SK-N-SH treated with all-trans-retinoic acid at 6 μM for 48 hours (cell line): ENCODE data around the gene PIEZO1.

Experiments used
- ATAC-seq: fragments of 200-7000 bp; cut with Tn5 transposase; 3 replicates; pipeline ENCODE4 v1.9.1; 2020; ENCODE audit warnings: mild to moderate bottlenecking, moderate library complexity
- ARNTL ChIP-seq: fragments of 450-650 bp; formaldehyde crosslinking; IDR thresholded peaks from 2 replicates; pipeline ENCODE4 v1.5.0; 2020; ENCODE audit warnings: low read depth, mild to moderate bottlenecking, moderate library complexity, borderline replicate concordance
- BACH2 ChIP-seq: fragments of 250-450 bp; sonication (Bioruptor Pico); IDR thresholded peaks from 2 replicates; pipeline ENCODE4 v1.9.0; 2021; ENCODE audit warnings: mild to moderate bottlenecking, borderline replicate concordance
- CSDC2 ChIP-seq: fragments of 250-450 bp; sonication (Bioruptor Pico); IDR thresholded peaks from 2 replicates; pipeline ENCODE4 v1.5.0; 2020; ENCODE audit warnings: mild to moderate bottlenecking, moderate library complexity
- CSRNP3 ChIP-seq: fragments of 250-450 bp; sonication (Bioruptor Pico); IDR thresholded peaks from 2 replicates; pipeline ENCODE4 v1.5.1; 2021; ENCODE audit warnings: mild to moderate bottlenecking, moderate library complexity
- ESRRG ChIP-seq: fragments of 250-450 bp; sonication (Bioruptor Pico); IDR thresholded peaks from 2 replicates; pipeline ENCODE4 v1.6.1; 2021; ENCODE audit warnings: mild to moderate bottlenecking
- GLIS3 ChIP-seq: fragments of 250-450 bp; sonication (Bioruptor Pico); IDR thresholded peaks from 2 replicates; pipeline ENCODE4 v1.5.0; 2020; ENCODE audit warnings: mild to moderate bottlenecking, moderate library complexity
- ISL1 ChIP-seq: fragments of 250-450 bp; sonication (Bioruptor Pico); IDR thresholded peaks from 2 replicates; pipeline ENCODE4 v2.1.2; 2022; ENCODE audit warnings: mild to moderate bottlenecking, moderate library complexity
- RARB ChIP-seq: fragments of 250-450 bp; sonication (Bioruptor Pico); IDR thresholded peaks from 2 replicates; pipeline ENCODE4 v1.8.0; 2021; ENCODE audit warnings: mild to moderate bottlenecking, moderate library complexity
- SNAI2 ChIP-seq: fragments of 250-450 bp; sonication (Bioruptor Pico); IDR thresholded peaks from 2 replicates; pipeline ENCODE4 v1.5.0; 2020; ENCODE audit warnings: mild to moderate bottlenecking, moderate library complexity
- TOX ChIP-seq: fragments of 250-450 bp; sonication (Bioruptor Pico); IDR thresholded peaks from 2 replicates; pipeline ENCODE4 v1.8.0; 2021; ENCODE audit warnings: mild to moderate bottlenecking, moderate library complexity, borderline replicate concordance
- ZC3H10 ChIP-seq: fragments of 250-450 bp; sonication (Bioruptor Pico); IDR thresholded peaks from 2 replicates; pipeline ENCODE4 v1.5.1; 2021; ENCODE audit warnings: mild to moderate bottlenecking, moderate library complexity
- ZFP3 ChIP-seq: fragments of 250-450 bp; sonication (Bioruptor Pico); IDR thresholded peaks from 2 replicates; pipeline ENCODE4 v1.5.0; 2020; ENCODE audit warnings: mild to moderate bottlenecking, moderate library complexity
- ZFP30 ChIP-seq: fragments of 450-650 bp; formaldehyde crosslinking; IDR thresholded peaks from 2 replicates; pipeline ENCODE4 v1.5.0; 2022; ENCODE audit warnings: mild to moderate bottlenecking, moderate library complexity
- ZNF565 ChIP-seq: fragments of 450-650 bp; formaldehyde crosslinking; conservative IDR thresholded peaks from 2 replicates; pipeline ENCODE4 v1.5.0; 2020; ENCODE audit warnings: low read depth, mild to moderate bottlenecking, moderate library complexity
- ZNF70 ChIP-seq: fragments of 450-650 bp; formaldehyde crosslinking; IDR thresholded peaks from 2 replicates; pipeline ENCODE4 v1.5.0; 2020; ENCODE audit warnings: mild to moderate bottlenecking, moderate library complexity
- TF ChIP-seq, protein P1 (sequence below): fragments of 250-450 bp; sonication (Bioruptor Pico); IDR thresholded peaks from 2 replicates; pipeline ENCODE4 v1.5.0; 2020; ENCODE audit warnings: mild to moderate bottlenecking, moderate library complexity
- TF ChIP-seq, protein P2 (sequence below): fragments of 250-450 bp; sonication (Bioruptor Pico); IDR thresholded peaks from 2 replicates; pipeline ENCODE4 v1.5.1; 2020; ENCODE audit warnings: low read depth, mild to moderate bottlenecking, moderate library complexity
- TF ChIP-seq, protein P3 (sequence below): fragments of 250-450 bp; sonication (Bioruptor Pico); IDR thresholded peaks from 2 replicates; pipeline ENCODE4 v1.8.0; 2020; ENCODE audit warnings: mild to moderate bottlenecking, moderate library complexity, borderline replicate concordance
- TF ChIP-seq, protein P4 (sequence below): fragments of 250-450 bp; sonication (Bioruptor Pico); IDR thresholded peaks from 2 replicates; pipeline ENCODE4 v1.8.0; 2021; ENCODE audit warnings: low read depth, mild to moderate bottlenecking, moderate library complexity, borderline replicate concordance

PIEZO1 gene

DNA sequence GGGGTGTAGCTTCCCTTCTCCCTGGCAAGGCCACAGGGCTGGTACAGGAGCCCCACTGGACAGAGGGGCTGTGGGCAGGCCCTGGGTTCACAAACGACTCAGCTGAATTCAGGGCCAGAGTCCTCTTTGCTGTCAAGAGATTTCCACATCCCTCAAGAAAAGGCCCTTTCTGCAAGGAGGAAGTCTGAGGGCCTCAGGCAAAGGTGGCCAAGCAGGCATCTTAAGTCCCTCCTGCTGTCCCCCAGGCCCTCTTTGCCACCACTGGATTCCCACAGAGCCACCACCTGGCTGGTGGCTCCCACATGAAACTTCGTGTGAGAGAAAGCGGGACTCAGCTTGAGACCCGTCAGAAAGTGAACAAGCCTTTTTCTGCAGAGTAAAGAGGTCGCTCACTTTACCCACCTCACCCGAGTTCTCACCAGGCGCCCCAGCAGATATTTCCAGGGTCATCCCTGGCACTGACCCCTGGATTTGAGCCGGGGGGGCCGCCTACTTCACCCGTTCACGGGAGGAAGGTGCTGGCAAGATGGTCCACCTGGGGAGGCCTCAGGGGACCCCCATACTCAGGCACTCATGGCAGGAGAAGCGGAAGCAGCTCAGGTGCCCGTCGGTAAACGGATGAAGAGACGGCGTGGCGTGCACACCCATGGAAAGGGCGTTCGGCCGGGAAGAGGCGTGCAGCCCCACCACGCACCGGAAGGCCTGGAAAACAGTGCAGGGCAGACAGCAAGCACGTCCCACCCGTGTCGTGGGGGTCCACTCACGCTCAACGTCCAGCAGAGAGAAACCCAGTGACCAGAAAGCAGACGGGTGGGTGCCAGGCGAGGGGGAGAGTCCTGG is 82.4 kb downstream of the PIEZO1 start:
- no peak for ATAC-seq
- TF ChIP-seq ZNF565 (no peak), ISL1 (CRISPR knock-in tag) (no peak), ZC3H10 (CRISPR knock-in tag) (no peak), GLIS3 (CRISPR knock-in tag) (no peak), CSDC2 (CRISPR knock-in tag) (no peak), ESRRG (CRISPR knock-in tag) (no peak), ZFP3 (CRISPR knock-in tag) (no peak), CSRNP3 (CRISPR knock-in tag) (no peak), ARNTL (CRISPR knock-in tag) (no peak), ZNF70 (no peak), SNAI2 (CRISPR knock-in tag) (no peak), ZFP30 (CRISPR knock-in tag) (no peak)
- TF ChIP-seq, protein P1, sequence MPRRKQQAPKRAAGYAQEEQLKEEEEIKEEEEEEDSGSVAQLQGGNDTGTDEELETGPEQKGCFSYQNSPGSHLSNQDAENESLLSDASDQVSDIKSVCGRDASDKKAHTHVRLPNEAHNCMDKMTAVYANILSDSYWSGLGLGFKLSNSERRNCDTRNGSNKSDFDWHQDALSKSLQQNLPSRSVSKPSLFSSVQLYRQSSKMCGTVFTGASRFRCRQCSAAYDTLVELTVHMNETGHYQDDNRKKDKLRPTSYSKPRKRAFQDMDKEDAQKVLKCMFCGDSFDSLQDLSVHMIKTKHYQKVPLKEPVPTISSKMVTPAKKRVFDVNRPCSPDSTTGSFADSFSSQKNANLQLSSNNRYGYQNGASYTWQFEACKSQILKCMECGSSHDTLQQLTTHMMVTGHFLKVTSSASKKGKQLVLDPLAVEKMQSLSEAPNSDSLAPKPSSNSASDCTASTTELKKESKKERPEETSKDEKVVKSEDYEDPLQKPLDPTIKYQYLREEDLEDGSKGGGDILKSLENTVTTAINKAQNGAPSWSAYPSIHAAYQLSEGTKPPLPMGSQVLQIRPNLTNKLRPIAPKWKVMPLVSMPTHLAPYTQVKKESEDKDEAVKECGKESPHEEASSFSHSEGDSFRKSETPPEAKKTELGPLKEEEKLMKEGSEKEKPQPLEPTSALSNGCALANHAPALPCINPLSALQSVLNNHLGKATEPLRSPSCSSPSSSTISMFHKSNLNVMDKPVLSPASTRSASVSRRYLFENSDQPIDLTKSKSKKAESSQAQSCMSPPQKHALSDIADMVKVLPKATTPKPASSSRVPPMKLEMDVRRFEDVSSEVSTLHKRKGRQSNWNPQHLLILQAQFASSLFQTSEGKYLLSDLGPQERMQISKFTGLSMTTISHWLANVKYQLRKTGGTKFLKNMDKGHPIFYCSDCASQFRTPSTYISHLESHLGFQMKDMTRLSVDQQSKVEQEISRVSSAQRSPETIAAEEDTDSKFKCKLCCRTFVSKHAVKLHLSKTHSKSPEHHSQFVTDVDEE: no peak
- TF ChIP-seq, protein P2, sequence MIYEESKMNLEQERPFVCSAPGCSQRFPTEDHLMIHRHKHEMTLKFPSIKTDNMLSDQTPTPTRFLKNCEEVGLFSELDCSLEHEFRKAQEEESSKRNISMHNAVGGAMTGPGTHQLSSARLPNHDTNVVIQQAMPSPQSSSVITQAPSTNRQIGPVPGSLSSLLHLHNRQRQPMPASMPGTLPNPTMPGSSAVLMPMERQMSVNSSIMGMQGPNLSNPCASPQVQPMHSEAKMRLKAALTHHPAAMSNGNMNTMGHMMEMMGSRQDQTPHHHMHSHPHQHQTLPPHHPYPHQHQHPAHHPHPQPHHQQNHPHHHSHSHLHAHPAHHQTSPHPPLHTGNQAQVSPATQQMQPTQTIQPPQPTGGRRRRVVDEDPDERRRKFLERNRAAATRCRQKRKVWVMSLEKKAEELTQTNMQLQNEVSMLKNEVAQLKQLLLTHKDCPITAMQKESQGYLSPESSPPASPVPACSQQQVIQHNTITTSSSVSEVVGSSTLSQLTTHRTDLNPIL: no peak
- TF ChIP-seq, protein P3, sequence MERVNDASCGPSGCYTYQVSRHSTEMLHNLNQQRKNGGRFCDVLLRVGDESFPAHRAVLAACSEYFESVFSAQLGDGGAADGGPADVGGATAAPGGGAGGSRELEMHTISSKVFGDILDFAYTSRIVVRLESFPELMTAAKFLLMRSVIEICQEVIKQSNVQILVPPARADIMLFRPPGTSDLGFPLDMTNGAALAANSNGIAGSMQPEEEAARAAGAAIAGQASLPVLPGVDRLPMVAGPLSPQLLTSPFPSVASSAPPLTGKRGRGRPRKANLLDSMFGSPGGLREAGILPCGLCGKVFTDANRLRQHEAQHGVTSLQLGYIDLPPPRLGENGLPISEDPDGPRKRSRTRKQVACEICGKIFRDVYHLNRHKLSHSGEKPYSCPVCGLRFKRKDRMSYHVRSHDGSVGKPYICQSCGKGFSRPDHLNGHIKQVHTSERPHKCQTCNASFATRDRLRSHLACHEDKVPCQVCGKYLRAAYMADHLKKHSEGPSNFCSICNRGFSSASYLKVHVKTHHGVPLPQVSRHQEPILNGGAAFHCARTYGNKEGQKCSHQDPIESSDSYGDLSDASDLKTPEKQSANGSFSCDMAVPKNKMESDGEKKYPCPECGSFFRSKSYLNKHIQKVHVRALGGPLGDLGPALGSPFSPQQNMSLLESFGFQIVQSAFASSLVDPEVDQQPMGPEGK: no peak

DNA sequence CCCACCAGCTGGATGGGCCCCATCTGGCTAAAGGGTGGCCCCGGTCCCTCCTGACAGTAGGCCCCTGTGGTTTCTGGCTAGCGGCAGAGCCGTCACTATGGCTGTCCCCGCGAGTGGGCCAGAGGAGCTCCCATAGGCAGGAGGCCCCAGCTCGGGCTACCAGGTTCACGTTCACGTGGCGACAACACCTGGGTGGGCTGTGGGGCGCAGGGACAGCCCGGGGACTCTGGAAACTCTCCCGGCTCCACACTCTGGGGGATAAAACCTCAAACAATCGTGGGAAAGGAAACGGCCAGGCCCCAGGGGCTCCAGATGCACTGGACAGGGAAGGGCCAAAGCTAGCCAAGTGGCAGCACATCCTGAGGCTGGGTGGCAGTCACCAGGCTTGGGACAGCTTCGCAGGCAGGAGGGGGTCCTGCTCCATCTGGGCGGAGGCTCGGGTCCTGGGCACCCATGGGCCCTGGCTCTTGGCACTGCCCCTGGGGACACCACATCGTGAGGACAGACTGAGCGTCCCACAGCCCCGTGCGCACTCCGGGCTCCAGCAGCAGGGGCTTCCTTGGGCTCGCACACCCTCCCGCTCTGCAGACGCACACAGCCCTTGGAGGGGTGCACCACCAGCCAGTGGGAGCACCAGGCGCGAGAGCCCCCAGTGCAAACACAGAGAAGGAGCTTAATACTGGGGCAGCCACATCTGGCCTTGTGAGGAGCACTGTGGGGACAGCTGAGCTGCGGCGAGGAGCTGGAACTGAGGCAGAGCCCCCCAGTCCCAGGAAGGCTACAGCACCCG is 83.2 kb downstream of the PIEZO1 start:
- TF ChIP-seq, protein P4, sequence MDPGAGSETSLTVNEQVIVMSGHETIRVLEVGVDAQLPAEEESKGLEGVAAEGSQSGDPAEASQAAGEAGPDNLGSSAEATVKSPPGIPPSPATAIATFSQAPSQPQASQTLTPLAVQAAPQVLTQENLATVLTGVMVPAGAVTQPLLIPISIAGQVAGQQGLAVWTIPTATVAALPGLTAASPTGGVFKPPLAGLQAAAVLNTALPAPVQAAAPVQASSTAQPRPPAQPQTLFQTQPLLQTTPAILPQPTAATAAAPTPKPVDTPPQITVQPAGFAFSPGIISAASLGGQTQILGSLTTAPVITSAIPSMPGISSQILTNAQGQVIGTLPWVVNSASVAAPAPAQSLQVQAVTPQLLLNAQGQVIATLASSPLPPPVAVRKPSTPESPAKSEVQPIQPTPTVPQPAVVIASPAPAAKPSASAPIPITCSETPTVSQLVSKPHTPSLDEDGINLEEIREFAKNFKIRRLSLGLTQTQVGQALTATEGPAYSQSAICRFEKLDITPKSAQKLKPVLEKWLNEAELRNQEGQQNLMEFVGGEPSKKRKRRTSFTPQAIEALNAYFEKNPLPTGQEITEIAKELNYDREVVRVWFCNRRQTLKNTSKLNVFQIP (CRISPR knock-in tag): no peak
- TF ChIP-seq ZNF70 (no peak), ZC3H10 (CRISPR knock-in tag) (no peak), ESRRG (CRISPR knock-in tag) (no peak), ZFP3 (CRISPR knock-in tag) (no peak), BACH2 (CRISPR knock-in tag) (no peak), TOX (CRISPR knock-in tag) (no peak), ARNTL (CRISPR knock-in tag) (no peak), RARB (CRISPR knock-in tag) (no peak)
- TF ChIP-seq, protein P2: no peak
- TF ChIP-seq, protein P3: no peak
- TF ChIP-seq, all 23 proteins: peak for 0
- no peak for ATAC-seq
